Activated T-cell treated with anti-CD3 and anti-CD28 coated beads for 48 hours (primary cell): ENCODE results near the gene AKNA.

Experiments
- DNase-seq: peaks from one replicate; pipeline ENCODE4 v3.0.0-alpha.2; 2020; ENCODE audit warnings: low read depth

AKNA gene

GRCh38 chr9:114396558-114397218 lies 8.9 kb upstream of the AKNA start:
- DNase-seq, result no peak

DNA sequence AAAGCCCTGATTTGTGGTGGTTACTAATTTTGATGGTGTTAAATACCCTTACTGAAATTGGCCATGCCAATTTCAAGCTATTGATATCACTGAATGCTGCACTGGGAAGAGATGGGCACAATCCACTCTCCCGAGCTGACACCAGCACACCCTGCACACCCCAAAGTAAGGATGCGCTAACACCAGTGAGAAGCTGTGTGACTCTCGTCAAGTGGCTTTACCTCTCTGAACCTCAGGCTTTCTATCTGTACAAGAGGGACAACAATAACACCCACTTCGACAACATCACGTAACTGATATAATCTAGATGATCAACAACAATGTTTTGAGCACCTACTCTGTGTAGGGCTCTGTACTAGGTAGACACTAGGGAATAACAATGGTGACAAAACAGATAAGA lies 8.0 kb upstream of the AKNA start:
- DNase-seq, result no peak

DNA sequence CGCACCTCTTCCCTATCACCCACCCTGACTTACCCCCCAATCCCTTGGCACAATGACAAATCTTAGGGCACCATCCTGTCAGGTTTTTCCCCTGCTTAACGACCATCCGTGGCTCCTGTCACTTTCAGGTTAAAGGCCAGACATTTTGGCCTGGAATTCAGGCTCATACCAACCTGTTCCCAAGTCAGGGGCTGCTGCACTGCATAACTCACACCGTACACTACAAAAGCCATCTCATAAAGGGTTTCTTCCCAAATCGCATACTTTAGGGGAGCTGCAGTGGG lies 7.5 kb upstream of the AKNA start:
- no peak for DNase-seq

DNA sequence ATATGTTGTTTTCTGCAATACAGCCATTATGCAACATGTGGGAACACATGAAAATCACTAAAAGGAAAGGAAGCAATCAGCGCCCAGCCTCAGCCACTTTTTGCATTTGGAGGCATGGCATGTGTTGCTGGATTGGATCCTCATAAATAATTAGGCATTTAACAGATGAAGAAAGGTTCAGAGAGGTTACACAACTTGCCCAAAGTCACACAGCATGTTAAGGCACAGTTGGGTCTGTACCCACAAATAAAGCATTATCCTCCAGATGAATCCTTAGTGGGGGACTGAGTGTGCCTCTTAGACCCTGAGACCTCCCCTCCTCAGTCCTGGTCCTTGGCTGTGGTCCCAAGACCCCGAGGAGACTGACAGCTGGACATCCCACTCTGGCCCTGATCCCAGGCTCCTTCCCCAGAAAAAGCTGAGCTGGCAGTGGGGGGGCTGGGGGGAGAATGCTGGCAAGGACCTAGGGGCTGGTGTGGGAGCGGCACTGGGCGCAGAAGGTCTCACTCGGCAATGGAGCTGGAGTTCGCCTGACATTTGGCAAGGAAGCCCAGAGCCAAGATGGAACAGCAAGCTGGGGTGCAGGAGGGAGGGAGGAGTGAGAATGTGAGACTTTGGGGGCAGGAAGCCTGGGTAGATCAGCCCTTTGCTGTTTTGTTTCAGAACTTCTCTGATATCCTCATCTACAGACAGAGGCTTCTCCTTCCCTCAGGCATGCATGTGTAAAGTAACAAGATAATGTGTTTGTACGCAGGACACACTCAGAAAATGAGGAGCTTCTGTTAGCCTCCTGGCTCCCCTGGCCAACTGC lies 6.9 kb upstream of the AKNA start:
- no peak for DNase-seq

DNA sequence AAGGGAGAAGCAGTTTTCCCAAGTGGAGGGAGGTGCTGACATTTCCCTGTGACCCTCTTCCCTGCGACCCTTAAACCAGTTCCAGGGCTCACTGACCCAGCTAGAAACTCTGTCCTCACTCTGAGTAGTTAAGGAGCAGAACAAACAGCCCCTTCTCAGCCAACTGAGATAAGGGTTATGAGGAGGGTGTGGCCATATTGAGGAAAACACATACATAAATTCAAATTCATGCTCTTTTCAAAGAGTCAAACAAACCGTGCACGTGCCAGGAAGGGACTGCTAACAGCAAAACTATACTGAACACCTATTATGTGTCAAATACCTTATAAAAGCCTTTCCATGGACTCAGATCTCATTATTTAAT lies 4.9 kb upstream of the AKNA start:
- DNase-seq, result no peak

- DNase-seq, result no peak
Measured at GRCh38 chr9:114390952-114391351, 3.2 kb upstream of the AKNA start.

- DNase-seq, result no peak
Measured at GRCh38 chr9:114389612-114390368, 2.0 kb upstream of the AKNA start.

DNA sequence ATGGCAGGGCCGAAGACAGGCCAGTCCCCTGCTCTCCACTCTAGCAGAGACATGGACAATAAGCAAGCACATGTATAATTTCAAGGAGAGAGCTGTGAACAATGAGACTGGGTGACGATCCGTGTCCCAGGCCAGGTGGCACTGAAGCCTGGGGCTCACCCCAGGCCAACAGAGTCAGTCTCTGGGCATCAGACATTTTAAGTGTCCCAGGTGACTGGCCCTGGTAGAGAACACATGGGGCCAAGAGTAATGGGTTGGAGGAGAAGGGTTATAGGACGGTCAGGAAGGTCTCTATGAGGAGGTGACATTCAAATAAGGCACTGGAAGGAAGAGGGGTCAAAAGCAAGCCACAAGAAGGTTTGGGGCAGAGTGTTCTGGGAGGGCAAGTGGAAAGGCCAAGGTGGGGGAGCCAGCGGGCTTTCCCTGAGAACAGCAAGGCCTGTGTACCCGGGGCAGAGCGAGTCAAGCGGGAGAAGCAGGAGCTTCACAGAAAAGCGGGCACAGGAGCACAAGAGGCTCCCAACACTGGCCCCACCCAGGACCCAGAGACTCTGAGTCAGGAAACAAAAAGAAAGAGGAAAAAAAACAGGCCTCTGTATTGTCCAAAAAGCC lies 1.1 kb upstream of the AKNA start:
- DNase-seq, result no peak

DNA sequence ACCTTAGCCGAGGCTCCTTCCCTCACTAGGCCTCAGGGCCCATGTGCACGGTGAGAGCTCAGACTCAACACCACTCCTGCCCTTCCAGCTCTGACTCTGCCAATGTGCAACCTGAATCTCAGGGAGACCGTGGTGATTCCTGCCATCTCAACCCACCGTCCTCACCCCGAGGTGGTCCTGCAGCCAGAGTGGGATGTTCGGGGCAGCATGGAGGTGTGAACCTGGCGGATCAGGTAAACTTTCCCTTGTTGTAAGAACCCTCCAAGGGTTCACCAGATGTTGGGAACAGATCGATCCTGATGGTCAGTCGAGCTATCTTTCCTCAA lies 538 bp upstream of the AKNA start:
- DNase-seq, result no peak

GRCh38 chr9:114386886-114387679 lies 699 bp downstream of the AKNA start:
- DNase-seq, result no peak

GRCh38 chr9:114386361-114386885 lies 1.4 kb downstream of the AKNA start:
- DNase-seq, result no peak

GRCh38 chr9:114385397-114386181 lies 2.2 kb downstream of the AKNA start:
- DNase-seq, result peak; percentile 81

DNA sequence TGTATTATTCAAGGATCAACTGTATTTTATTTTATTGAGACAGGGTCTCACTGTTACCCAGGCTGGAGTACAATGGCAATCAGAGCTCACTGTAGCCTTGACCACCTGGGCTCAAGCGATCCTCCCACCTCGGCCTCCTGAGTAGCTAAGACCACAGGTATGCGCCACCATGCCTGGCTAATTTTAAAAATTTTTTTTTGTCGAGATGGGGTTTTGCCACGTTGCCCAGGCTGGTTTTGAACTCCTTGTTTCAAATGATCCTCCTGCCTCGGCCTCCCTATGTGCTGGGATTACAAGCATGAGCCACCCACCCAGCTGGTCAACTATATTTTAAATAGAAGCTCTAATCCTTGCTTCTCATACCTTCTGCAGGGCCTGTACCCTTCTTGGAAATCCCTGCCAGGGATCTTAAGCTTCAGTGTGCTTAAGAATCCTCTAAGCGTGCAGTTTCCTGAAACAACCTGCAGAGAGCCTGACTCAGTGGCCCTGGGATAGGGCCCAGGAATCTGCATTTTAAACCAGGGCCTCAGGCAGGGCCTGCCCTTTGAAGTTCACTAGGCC lies 2.9 kb downstream of the AKNA start:
- DNase-seq, result no peak

DNA sequence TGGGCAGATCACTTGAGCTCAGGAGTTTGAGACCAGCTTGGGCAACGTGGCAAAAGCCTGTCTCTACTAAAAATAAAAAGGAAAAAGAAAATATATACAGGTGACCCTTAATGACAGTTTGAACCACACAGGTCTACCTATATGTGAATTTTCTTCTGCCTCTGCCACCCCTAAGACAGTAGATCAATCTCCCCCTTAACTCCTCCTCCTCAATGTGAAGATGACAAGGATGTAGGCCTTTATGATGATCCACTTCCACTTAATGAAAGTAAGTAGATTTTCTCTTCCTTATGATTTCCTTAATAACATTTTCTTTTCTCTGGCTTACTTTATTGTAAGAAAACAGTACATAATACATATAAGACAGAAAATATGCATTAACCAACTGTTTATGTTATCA lies 3.4 kb downstream of the AKNA start:
- no peak for DNase-seq

GRCh38 chr9:114383521-114384231 lies 4.1 kb downstream of the AKNA start:
- no peak for DNase-seq

GRCh38 chr9:114382699-114383520 lies 4.9 kb downstream of the AKNA start:
- DNase-seq, result peak; percentile 67

DNA sequence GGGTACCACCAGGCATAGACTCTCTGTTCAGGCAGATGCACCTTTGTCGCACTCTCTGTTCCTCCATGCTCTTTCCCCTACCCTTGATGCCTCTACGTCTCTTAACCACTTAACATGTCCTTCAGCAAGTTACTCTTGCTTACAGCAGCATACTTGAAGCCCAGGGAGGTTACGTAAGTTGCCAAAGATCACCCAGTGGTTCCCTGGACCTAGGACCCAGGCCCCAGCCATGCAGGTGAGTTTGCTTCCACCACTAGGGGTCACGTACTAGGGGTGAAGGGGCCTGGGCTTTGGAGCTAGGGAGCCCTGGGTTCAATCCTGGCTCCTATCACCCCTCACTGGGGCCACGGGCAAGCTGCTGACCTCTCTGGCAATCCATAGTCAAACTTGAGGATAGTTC lies 8.9 kb downstream of the AKNA start:
- DNase-seq, result no peak

GRCh38 chr9:114378016-114378415 lies 9.8 kb downstream of the AKNA start:
- DNase-seq, result no peak
